Measurements from ENCODE around the gene MRPL50. TPM values are rescaled to one million over a fixed set of nuclear protein-coding genes. Genes with fewer than 3 reads are reported as not detected.
A peak's percentile ranks its signal among the peaks of the same experiment; 100 is the strongest.
"Not testable (repeated sequence)": the region's sequence is repeated elsewhere in the genome, so short reads cannot be mapped to it uniquely, and the experiment has no call there.

The MRPL50 gene
- polyA plus RNA-seq, 1 donor, result 13.3 TPM

DNA sequence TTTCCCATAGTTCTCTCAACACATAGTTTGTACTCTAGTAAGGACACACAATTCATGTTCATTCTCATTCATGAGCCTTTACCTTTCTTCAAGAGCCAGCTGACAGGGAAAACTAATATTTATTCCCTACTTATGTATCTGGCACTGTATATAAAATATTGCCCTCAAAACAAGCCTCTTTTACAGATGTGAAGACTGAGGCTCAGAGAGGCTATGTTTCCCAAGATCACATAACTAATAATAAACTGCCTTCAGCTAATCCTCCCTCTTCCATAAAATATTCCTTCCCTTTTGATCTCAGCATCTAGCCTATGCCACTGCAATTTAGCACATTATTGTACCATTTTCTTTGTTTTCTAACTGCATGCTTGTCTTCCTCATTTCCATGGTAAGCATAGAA, 19.0 kb upstream of the MRPL50 start:
- DNase-seq, result no peak

DNA sequence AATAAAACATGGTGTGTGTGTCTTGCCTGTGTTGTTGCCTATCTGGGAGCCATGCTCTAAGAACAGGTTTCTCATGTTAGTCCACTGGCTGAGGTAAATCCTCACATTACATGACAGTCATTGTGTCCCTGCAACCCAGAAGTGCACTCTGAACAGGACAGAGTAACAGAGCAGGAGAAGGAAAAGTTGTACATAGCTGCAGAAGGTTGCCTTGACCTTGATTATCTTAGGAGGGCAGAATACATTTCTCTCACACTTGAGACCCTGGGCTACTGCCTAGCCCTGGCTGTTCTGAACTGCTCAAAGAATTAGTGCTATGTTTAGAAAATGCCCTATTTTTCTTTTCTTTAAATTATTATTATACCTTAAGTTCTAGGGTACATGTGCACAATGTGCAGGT, 17.2 kb upstream of the MRPL50 start:
- DNase-seq, result no peak

DNA sequence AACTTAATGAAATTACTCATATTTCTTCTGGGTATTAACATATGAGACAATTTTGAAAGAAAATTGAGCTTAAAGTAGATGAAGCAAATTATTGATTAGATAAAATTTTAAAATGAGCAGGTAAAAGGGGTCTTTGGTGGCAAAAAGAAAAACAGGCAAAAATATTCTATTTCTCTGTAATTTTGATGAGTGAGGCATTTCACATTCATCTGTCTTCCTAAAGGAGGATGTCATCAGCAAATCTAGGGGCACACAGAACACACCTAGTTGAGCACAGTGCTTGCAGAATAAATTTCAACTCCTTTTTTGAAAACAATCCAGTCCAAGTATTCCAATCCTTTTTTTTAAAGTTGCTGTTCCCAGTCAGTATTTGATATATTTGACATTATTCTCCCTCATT, 16.4 kb upstream of the MRPL50 start:
- no peak for DNase-seq

DNA sequence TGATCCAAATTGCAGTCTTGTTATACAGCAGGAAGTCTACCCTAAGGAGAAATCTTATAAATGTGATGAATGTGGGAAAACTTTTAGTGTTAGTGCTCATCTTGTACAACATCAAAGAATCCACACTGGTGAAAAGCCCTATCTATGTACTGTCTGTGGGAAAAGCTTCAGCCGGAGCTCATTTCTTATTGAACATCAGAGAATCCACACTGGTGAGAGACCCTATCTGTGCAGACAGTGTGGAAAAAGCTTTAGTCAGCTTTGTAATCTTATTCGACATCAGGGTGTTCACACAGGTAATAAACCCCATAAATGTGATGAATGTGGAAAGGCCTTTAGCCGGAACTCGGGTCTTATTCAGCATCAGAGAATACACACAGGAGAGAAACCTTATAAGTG, 10.7 kb upstream of the MRPL50 start:
- no peak for DNase-seq

DNA sequence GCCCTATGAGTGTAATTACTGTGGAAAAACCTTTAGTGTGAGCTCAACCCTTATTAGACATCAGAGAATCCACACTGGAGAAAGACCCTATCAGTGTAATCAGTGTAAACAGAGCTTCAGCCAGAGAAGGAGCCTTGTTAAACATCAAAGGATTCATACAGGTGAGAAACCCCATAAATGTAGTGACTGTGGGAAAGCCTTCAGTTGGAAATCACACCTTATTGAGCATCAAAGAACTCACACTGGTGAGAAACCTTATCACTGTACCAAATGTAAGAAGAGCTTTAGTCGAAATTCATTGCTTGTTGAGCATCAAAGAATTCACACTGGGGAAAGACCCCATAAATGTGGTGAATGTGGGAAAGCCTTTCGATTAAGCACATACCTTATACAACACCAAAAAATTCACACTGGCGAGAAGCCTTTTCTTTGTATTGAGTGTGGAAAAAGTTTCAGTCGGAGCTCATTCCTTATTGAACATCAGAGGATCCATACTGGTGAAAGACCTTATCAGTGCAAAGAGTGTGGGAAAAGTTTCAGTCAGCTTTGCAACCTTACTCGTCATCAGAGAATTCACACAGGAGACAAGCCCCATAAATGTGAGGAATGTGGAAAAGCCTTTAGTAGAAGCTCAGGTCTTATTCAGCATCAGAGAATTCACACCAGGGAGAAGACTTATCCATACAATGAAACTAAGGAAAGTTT, 10.1 kb upstream of the MRPL50 start:
- no peak for DNase-seq

DNA sequence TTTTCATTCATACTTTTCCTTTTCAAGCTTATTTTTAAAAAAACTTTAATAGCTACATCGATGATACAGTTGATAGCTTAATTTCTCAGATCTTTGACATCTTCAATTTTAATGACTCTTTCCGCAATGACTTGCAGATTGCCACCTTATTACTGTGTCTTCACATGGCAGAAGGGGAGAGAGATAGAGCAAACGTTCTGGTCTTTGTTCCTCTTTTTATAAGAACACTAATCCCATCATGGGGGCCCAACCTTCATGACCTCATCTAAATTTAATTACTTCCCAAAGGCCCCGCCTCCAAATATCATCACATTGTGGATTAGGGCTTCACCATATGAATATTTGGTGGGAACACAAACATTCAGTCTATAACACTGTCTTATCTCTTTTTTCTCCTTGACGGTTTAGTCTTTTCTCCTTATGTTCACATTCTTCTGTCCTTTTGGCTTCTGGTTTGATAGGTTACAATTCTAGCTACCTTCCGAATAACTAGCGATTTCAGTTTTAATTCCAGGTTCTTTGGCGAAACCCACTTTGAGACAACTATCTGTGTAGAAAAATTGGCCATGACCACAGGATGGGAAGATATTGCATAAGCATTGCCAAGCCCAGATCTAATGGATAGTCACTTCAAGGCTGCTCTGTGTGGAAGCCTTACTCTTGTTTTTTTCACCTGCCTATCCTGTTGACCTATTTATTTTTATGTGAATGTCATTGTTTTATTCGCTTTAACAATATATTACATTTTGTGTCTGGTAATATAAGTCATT, 5.3 kb upstream of the MRPL50 start:
- DNase-seq, result no peak

DNA sequence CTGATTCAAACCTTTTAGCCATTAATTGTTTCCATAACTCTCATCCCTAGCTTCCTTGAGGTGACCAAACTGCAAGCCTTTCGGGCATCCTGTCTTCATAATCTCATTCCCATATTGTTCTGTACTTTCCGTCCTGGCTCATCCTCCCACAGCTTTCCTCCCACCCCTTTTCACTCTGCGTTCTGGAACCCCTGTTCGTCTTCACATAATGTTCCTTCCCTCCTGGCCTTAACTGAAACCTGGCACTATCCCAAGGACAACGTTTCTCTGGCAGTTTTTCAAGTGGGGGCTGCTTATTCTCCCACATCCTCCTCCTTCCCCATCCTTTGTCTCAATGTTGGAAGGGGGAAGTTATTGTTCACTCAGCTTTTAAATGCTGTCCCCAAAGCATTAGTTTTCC, 1.7 kb upstream of the MRPL50 start:
- DNase-seq, result no peak

DNA sequence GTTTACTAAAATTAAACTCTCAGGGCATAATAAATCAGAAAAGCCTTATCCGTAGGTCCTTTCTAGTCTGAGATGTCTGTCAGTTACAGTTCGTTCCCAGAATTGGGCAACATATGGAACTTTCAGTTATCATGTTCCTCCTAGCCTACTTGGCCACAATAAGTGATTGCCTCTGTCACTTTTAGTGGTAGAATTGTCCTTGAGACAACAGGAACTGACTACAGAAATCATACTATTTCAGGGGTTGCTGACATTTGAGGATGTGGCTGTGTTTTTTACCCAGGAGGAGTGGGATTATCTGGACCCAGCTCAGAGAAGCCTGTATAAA, 1.2 kb upstream of the MRPL50 start:
- no peak for DNase-seq

DNA sequence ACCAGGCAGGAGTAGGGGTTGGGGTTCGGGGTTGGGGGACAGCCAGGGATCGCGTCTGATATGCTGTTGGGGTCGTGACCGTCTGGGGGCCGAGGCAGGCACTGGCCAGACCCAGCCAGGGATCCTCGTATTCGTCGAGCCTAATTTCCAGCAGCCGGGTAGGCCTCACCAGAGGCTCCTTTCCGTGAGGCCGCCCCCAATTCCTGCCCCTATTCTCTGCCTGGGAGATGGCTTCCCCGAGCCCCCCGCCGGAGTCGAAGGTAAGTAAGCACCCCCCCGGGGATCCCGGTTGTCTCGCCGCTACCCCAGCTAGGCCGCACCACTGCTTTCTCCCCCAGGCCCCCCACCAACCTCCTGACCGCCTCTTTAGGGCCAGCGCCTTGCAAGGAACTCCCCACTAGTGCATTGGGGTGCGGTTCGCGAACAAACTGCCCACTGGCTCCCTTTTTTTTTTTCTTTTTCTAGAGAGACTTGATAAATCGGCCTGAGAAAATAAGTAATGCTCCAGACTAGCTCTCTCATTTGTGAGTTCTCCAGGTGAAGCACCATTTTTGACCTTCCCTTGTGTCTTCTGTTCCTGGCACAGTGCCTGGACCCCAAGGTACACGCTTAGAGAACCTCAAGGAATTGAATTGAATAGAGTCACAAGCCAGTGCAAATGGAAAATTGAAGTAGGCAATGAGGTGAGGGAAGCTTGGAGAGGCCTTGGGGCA, 668 bp upstream of the MRPL50 start:
- no peak for DNase-seq

DNA sequence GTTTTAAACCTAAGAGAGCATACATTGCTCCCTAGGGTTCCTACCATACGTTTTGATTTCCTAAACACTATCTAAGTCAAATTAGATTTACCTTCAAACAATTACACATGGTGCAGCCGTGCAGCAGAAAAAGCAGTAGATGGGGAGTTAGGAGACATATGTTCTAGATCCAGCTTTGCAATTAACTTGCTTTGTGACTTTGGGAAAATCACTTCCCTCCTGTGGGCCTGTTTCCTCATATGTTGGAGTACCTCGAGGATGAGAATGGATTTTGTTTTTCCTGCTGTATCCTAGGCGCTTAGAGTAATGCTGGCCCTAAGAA, 711 bp downstream of the MRPL50 start:
- DNase-seq, result peak; percentile 15

DNA sequence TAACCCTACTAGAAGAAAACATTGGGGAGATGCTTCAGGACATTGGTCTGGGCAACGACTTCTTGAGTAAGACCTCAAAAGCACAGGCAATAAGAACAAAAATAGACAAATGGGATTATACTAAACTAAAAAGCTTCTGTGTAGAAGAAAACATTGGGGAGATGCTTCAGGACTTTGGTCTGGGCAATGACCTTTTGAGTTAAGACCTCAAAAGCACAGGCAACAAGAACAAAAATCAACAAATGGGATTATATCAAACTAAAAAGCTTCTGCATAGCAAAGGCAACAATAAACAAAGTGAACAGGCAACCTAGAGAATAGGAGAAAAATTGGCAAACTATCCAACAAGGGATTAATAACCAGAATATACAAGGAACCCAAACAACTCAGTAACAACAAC, 3.7 kb downstream of the MRPL50 start:
- no peak for DNase-seq

DNA sequence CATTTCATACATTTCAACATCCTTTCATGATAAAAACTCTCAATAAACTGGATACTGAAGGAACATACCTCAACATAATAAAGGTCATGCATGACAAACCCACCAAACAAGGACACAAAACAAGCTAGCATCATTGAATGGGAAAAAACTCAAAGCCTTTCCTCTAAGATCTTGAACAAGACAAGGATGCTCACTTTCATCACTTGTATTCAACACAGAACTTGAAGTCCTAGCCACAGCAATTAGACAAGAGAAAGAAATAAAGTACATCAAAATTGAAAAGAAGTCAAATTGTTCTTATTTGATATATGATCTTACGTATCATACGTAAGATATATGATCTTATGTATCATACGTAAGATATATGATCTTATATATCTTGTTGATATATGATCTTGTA, 5.3 kb downstream of the MRPL50 start:
- DNase-seq, result no peak

DNA sequence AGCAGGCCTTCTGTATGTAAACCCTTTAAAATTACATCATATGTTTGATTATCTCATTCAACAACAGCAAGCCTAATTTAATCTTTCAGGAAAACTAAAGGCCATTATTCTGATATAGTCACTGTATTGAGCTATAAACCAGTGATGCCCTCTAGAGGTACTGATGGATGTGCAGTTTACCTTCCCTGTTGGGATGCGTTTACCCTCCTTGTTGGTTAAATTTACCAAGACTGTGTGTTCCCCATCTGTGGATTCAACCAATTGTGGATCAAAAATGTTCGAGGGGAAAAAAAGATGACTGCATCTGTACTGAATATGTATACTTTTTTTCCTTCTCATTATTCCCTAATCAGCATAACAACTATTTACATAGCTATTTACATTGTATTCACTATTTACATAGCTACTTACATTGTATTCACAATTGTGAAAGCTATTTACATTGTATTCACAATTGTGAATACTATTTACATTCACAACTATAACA, 9.9 kb downstream of the MRPL50 start:
- DNase-seq, result no peak

DNA sequence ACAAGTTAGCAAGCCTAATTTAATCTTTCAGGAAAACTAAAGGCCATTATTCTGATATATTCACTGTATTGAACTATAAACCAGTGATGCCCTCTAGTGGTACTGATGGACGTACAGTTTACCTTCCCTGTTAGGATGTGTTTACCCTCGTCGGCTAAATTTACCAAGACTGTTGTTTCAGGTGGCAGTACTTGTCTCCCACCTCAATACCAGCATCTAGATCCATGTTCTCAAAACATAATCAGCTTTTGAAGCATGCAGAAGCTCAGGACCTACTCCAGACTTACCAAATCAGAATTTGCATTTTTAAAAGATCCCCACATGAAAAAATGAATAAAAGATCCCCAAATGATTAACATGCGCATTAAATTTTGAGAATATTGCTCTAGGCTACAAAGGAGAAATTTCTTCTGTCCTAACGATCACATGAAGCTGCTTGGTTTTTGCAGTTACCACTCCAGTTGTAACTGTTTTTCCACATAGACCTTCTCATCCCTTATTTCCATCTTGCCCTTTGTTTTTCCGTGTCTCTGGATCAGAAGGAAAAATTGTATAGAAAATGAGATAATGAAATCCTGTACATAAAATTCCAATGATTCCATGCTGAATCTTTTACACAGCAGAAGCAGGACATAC, 10.4 kb downstream of the MRPL50 start:
- no peak for DNase-seq

DNA sequence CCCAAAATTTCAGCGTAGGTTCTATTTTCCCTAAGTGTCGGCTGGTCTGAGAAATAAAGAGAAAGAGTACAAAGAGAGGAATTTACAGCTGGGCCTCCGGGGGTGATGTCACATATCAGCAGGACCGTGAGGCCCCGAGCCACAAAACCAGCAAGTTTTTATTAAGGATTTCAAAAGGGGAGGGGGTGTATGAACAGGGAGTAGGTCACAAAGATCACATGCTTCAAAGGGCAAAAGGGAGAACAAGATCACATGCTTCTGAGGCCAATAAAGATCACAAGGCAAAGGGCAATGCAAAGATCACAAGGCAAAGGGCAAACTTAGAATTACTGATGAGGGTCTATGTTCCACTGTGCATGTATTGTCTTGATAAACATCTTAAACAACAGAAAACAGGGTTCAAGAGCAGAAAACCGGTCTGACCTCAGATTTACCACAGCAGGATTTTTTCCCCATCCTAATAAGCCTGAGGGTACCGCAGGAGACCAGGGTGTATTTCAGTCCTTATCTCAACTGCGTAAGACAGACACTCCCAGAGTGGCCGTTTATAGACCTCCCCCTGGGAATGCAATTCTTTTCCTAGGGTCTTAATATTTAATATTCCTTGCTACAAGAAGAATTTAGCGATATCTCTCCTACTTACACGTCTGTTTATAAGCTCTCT, 13.4 kb downstream of the MRPL50 start, which contains the start of gene BAAT:
TSS of gene BAAT (minus strand) at position 134 of the 664 bp plus-strand sequence. CDS start 13,602 bp downstream, outside the sequence.
- DNase-seq, result not testable (repeated sequence)

DNA sequence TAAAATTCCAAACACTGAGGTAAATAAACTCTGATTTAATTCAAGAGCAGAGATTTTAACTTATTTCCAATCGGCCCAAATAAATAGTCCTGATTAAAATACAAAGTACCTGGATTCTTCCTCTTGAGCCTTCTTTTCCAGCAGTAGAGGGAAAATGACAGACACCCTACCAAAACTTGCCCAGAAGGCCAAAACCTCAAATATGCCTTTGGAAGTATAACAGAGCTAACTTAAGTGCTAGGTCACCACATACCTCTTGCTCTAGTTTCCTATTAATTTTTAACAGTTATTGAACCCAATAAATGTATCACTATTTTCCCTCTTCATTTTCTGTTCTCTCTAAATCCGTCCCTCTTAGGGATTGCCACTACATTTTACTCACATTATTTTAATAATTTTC, 15.1 kb downstream of the MRPL50 start:
- DNase-seq, result no peak

DNA sequence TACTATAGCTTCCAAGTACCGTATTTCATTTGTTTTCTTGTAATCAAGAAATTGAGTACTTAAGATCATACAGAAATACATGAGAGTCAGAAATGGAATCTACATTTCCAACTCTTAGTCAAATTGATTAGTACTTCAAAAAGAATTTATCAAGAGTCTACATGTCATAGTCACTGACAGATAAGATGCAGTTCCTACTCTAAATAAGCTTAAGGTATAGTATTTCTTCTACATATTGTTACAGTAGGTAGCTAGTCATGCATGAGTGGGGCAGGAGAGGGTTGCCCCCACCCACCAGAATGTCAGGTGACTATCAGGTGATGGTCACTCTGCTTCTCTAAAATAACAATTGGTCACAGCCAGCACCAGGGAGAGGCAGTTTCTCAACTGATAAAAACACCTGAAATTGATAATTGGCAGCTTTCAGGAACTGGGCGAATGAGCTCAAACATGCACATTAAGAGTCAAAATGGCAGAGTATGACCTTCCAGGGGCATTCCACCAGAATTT, 16.5 kb downstream of the MRPL50 start:
- no peak for DNase-seq

DNA sequence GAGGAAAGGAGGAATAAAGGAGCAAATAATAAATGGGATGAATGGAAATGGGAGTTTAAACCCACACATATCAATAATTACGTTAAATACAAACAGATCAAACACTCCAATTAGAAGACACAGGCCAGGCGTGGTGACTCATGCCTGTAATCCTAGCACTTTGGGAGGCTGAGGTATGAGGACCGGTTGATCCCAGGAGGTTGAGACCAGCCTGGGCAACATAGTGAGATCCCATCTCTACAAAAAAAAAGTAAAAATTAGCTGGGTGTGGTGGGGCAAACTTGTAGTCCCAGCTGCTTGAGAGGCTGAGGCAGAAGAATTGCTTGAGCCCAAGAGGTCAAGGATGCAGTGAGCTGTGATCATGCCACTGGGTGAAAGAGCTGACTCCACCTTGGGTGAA, 17.3 kb downstream of the MRPL50 start:
- no peak for DNase-seq

DNA sequence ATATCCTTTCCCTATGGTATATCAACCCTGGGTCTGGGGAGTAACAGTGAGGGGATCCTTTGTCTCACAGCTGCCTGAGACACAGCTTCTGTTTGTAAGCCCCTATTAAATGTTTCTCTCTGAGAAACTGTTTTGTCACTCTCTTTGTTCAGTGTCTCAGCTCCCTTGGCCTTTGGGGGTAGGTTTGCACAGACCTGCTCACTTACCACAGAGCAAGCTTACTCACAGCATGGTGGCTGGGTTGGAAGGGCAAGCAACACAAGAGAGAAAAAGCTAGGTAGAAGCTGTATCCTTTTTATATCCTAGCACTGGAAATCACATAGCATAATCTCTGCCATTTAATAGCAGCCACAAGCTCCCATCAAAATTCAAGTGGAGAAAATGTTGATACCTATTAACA, 18.1 kb downstream of the MRPL50 start:
- no peak for DNase-seq

DNA sequence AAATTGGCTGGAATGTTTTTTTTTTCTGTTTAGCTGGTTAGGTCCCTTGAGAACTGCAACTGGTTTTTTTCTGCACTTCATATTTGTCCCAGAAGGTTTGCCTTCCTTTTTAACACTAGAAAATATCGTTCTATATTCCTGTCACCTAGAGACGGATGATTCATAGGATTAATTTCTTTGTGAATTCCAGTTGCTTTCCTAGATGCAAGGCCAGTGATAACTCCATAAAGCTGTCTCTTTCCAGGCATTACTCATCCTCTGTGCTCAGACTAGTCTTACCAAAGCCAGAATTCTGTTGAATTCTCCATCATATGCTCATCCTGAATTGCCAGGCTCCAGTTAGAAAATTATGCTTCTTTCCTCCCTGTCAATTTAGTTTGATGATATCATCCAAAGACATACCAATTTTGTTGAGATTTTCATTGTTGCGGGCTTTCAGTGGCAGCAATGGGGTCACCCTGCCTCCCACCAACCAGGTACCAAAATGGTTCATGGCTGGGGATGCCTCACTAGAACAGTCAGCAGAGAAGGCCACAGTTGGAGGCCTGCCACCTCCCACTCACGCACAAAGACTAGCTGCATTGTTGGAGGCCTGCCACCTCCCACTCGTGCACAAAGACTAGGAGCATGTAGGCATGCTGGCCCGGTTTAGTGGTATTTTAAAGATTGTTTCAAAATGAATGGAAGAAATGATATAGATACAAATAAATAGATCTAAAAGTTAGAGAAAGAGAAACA, 22.1 kb downstream of the MRPL50 start:
- no peak for DNase-seq

DNA sequence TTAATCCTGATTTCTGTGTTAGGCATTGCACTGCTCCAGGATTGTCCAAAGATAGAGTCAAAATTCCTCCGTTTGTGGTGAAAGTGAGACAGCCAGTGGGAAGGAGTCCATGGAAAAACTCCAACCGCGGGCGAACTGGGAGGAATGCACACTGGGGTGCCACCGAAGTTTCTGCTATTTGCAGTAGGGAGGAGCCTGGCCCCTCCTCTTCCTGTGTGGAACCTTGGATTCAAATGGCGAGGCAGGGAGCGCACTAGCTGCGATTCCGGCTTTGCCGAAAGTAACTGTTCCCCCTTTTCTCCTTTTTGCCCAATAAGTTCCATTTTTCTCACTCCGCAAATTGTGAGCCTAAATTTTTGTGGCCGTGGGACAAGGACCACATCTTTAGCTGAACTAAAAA, 22.9 kb downstream of the MRPL50 start:
- DNase-seq, result no peak
